B cell (primary cell): Measurements from ENCODE around the gene PADI3. TPM values are rescaled to one million over a fixed set of nuclear protein-coding genes. Genes with fewer than 3 reads are reported as not detected.

ENCODE experiments used
- ATAC-seq: fragments of 200-7000 bp; cut with Tn5 transposase; one replicate; pipeline ENCODE4 v1.10.0; 2021; ENCODE audit warnings: low read depth, mild to moderate bottlenecking, moderate number of reproducible peaks, moderate library complexity
- CTCF ChIA-PET: fragments of 350-600 bp; sonication (Branson Sonifier 250); formaldehyde crosslinking; loops from one replicate; lab custom pipeline; 2021; ENCODE audit warnings: antibody characterized with exemption, inconsistent platforms; lab: Charles Lee
- POLR2A ChIA-PET: fragments of 350-600 bp; sonication (Branson Sonifier 250); formaldehyde crosslinking; loops from one replicate; lab custom pipeline; 2021; ENCODE audit warnings: antibody characterized with exemption; lab: Charles Lee
- DNase-seq: peaks from one replicate; pipeline ENCODE4 v3.0.0; 2013
- H2AFZ ChIP-seq: 2 replicates; pipeline ENCODE4 v1.6.1; 2012; ENCODE audit warnings: mild to moderate bottlenecking, low read depth, low read length; ENCODE audit not compliant: insufficient read depth, poor library complexity, severe bottlenecking
- H3K27ac ChIP-seq, 2 donors: 1 replicate in 1 of 2; 2 replicates in 1 of 2; pipeline ENCODE4 v1.5.1; 2012 to 2013; ENCODE audit warnings: low read length in 2 of 2, mild to moderate bottlenecking in 2 of 2, moderate library complexity in 1 of 2
- H3K27me3 ChIP-seq, 4 experiments: fragments of 200-600 bp in 1 of 4; sonication (generic) in 1 of 4; replicated peaks in 1 of 4; 1 replicate in 2 of 4; 2 replicates in 2 of 4; pipeline versions ENCODE4 v1.6.1 to v1.7.0; 2013 to 2016; ENCODE audit warnings: low read length in 3 of 4, mild to moderate bottlenecking in 2 of 4, mixed read lengths in 1 of 4, moderate library complexity in 1 of 4; ENCODE audit not compliant: insufficient read depth in 4 of 4, control insufficient read depth in 3 of 4; ENCODE audit errors: control extremely low read depth in 1 of 4
- H3K36me3 ChIP-seq, 2 experiments: replicated peaks in 1 of 2; 1 replicate in 1 of 2; 2 replicates in 1 of 2; pipeline versions ENCODE4 v1.6.1 to v1.7.1; 2013; ENCODE audit warnings: low read length in 1 of 2; ENCODE audit not compliant: insufficient read depth in 2 of 2, control insufficient read depth in 1 of 2; ENCODE audit errors: control extremely low read depth in 1 of 2, extremely low read depth in 1 of 2
- H3K4me1 ChIP-seq, 2 donors: fragments of 200-600 bp in 1 of 2; sonication (generic) in 1 of 2; 1 replicate in 1 of 2; 2 replicates in 1 of 2; pipeline versions ENCODE4 v1.5.1 to v1.6.1; 2013 to 2017; ENCODE audit warnings: low read length in 2 of 2; ENCODE audit not compliant: control insufficient read depth in 2 of 2, insufficient read depth in 2 of 2
- H3K4me2 ChIP-seq: replicated peaks from 2 replicates; pipeline ENCODE3; 2012; ENCODE audit warnings: mild to moderate bottlenecking, low read depth, low read length; ENCODE audit not compliant: poor library complexity, severe bottlenecking
- H3K4me3 ChIP-seq, 5 experiments: fragments of 200-600 bp in 1 of 5; sonication (generic) in 1 of 5; 1 replicate in 3 of 5; 2 replicates in 2 of 5; pipeline versions ENCODE4 v1.5.1 to v1.7.0; 2011 to 2016; ENCODE audit warnings: low read length in 4 of 5, mild to moderate bottlenecking in 4 of 5, low read depth in 2 of 5, control low read depth in 1 of 5, moderate library complexity in 1 of 5; ENCODE audit not compliant: insufficient read depth in 1 of 5; ENCODE audit errors: control extremely low read depth in 1 of 5, extremely low read depth in 1 of 5
- H3K79me2 ChIP-seq: fragments of 200-600 bp; sonication (generic); one replicate; pipeline ENCODE4 v1.6.0; 2016; ENCODE audit warnings: low read length; ENCODE audit not compliant: control insufficient read depth, insufficient read depth
- H3K9ac ChIP-seq: fragments of 200-600 bp; sonication (generic); 2 replicates; pipeline ENCODE4 v1.6.1; 2017; ENCODE audit warnings: mild to moderate bottlenecking, low read length, moderate library complexity
- H3K9me3 ChIP-seq, 3 donors: one replicate each; pipeline versions ENCODE4 v1.6.1 to v1.7.1; 2013; ENCODE audit warnings: low read length in 2 of 3; ENCODE audit not compliant: control insufficient read depth in 2 of 3, insufficient read depth in 1 of 3; ENCODE audit errors: control extremely low read depth in 1 of 3
- H4K20me1 ChIP-seq: 2 replicates; pipeline ENCODE4 v1.6.0; 2012; ENCODE audit warnings: mild to moderate bottlenecking, low read length; ENCODE audit not compliant: insufficient read depth, control insufficient read depth, poor library complexity, severe bottlenecking
- H3K27ac Mint-ChIP-seq: one replicate; pipeline ENCODE4 v1.8.0; 2021; ENCODE audit warnings: mixed read lengths
- H3K27me3 Mint-ChIP-seq: one replicate; pipeline ENCODE4 v1.8.0; 2021; ENCODE audit warnings: mixed read lengths
- H3K4me1 Mint-ChIP-seq: one replicate; pipeline ENCODE4 v1.8.0; 2021; ENCODE audit warnings: mixed read lengths
- H3K4me3 Mint-ChIP-seq: one replicate; pipeline ENCODE4 v1.8.0; 2021; ENCODE audit warnings: mixed read lengths
- H3K9me3 Mint-ChIP-seq: one replicate; pipeline ENCODE4 v1.8.0; 2022; ENCODE audit warnings: mixed read lengths; ENCODE audit not compliant: insufficient read depth
- CTCF ChIP-seq: fragments of 200-600 bp; IDR thresholded peaks from one replicate; pipeline ENCODE4 v1.8.0; 2022; ENCODE audit warnings: antibody characterized with exemption, mild to moderate bottlenecking
- EZH2 ChIP-seq: IDR thresholded peaks from 2 replicates; pipeline ENCODE4 v1.6.1; 2012; ENCODE audit warnings: borderline replicate concordance, low read depth, mild to moderate bottlenecking, moderate library complexity, low read length; ENCODE audit not compliant: insufficient read depth, poor library complexity, severe bottlenecking
- WGBS: methylation state at CpG from one replicate; pipeline ENCODE4 v1.1.5; 2013; ENCODE audit warnings: missing lambda C conversion rate; ENCODE audit not compliant: insufficient coverage; 5-methylcytosine and 5-hydroxymethylcytosine counted together
- intact Hi-C: fragments of 100-400 bp; cut with micrococcal nuclease; formaldehyde crosslinking; loops from one replicate; pipeline ENCODE4 v1.10.0; 2022
- polyA plus RNA-seq: library from polyadenylated mRNA; depleted of rRNA; stranded (reverse); fragments of >200 nt; gene quantifications from 2 replicates; pipeline ENCODE4 v1.2.3, GENCODE V29; 2012
- total RNA-seq, 2 donors: library from RNA; stranded (reverse); fragments of 120-200 nt in 1 of 2; gene quantifications; 1 replicate in 1 of 2; 2 replicates in 1 of 2; pipeline versions ENCODE4 v1.2.3 to v1.2.4, GENCODE V29; 2013 to 2022

The PADI3 gene
- total and polyA plus RNA-seq, 2 donors (not counting 1 experiment from before 2014, with no cell fraction given): not detected

- Mint-ChIP-seq H3K4me3 (no peak overlapping the region), H3K4me1 (no peaks in the 10 kb centered on the region), H3K27me3 (peaks cover 15% of the 10 kb centered on the region), H3K9me3 (no peaks in the 10 kb centered on the region), H3K27ac (no peak overlapping the region)
- Histone ChIP-seq H3K9me3 (no peaks in the 10 kb centered on the region), H3K4me1 (no peaks in the 10 kb centered on the region), H3K4me3 (no peak overlapping the region), H3K27ac (no peak overlapping the region), H2AFZ (no peak overlapping the region), H3K4me2 (no peak overlapping the region), H3K79me2 (no peaks in the 10 kb centered on the region), H3K9ac (no peak overlapping the region), H3K27me3 (peaks cover 0 to 2% (median 0%) of the 10 kb centered on the region in 4 experiments), H4K20me1 (no peaks in the 10 kb centered on the region), H3K36me3 (no peaks in the 10 kb centered on the region)
- no peak for ATAC-seq
- ChIA-PET CTCF (no interaction called here), POLR2A (no interaction called here)
- WGBS: 84% methylated on average over 8 of the region's 9 CpGs
- no peak for DNase-seq
- intact Hi-C loops: no loop called here
- no peak for TF ChIP-seq CTCF
- no peak for TF ChIP-seq EZH2
Observed at GRCh38 chr1:17314491-17314971, 65.6 kb downstream of the PADI3 start.

DNA sequence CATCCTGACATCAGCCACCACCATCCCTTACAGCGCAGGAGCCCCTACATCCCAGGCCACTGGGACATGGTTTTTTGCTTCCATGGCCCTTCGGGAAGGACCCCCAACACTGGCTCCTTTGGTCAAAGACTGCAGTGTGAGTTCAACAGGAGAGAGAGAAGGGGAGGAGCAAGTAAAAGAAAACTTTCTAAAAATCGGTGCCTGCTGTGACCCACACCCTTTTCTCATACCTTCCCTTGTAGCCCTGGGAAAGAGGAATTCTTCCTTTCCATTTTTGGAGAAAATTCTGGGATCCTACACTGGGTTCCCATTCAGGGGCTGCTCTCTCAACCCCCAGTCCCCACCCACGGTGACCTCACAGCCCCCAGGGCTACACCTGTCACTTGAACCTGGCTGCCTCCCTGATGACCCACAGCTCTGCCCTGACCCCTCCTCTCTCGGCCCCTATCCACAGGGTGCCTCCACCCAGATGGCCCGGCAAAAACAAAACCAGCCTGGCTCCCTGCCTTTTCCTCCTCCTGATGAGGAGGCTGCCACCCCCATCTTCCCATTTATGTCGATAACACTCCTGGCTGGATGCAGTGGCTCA lies 66.7 kb downstream of the PADI3 start:
- 96% methylated on average over 4 of the region's 7 CpGs for WGBS
- H3K4me3 Mint-ChIP-seq: no peak overlapping the region

More for the DNA sequence above, 66.7 kb downstream of the PADI3 start:
- no peak overlapping the region for H3K4me3 ChIP-seq
- DNase-seq: no peak
- Mint-ChIP-seq H3K4me1 (no peaks in the 10 kb centered on the region), H3K9me3 (no peaks in the 10 kb centered on the region), H3K27me3 (peaks cover 9% of the 10 kb centered on the region), H3K27ac (no peak overlapping the region)
- TF ChIP-seq CTCF (no peak), EZH2 (no peak)
- H3K9me3 ChIP-seq: no peaks in the 10 kb centered on the region
- no peaks in the 10 kb centered on the region for H3K4me1 ChIP-seq
- H2AFZ ChIP-seq: no peak overlapping the region
- H4K20me1 ChIP-seq: no peaks in the 10 kb centered on the region
- CTCF ChIA-PET: no interaction called here
- H3K27me3 ChIP-seq: no peaks in the 10 kb centered on the region
- no peak for ATAC-seq
- no peak overlapping the region for H3K27ac ChIP-seq
- intact Hi-C loops: no loop called here
- POLR2A ChIA-PET: no interaction called here
- H3K79me2 ChIP-seq: no peaks in the 10 kb centered on the region
- H3K4me2 ChIP-seq: no peak overlapping the region
- no peaks in the 10 kb centered on the region for H3K36me3 ChIP-seq
- no peak overlapping the region for H3K9ac ChIP-seq
